ENCODE data around the gene BLACAT1. TPM values are rescaled to one million over a fixed set of nuclear protein-coding genes. Genes with fewer than 3 reads are reported as not detected.

The BLACAT1 gene
- total RNA-seq, 2 donors from 2014 or later = 6.8 TPM; not detected in 1

- TF ChIP-seq POLR2A (IDR thresholded peaks at IDR 0.05) = no peak
- no peak for TF ChIP-seq CTCF (IDR thresholded peaks at IDR 0.05)
- no peak for TF ChIP-seq POLR2AphosphoS5 (IDR thresholded peaks at IDR 0.05)
- H3K36me3 ChIP-seq = no peaks in the 10 kb centered on the region
- H3K27ac ChIP-seq = no peak overlapping the region
- H3K27me3 ChIP-seq (replicated peaks; ENCODE audit: insufficient read depth) = no peaks in the 10 kb centered on the region
- H3K9me3 ChIP-seq = no peaks in the 10 kb centered on the region
- no peak overlapping the region for H3K4me3 ChIP-seq
- 81% methylated on average over 6 of the region's 6 CpGs for WGBS
- intact Hi-C loops (cut with DNase I) = no loop called here
- H3K4me1 ChIP-seq (replicated peaks) = no peaks in the 10 kb centered on the region
- DNase-seq (ENCODE audit: low spot score) = no peak
Measured at GRCh38 chr1:205470131-205470530, 14.3 kb upstream of the BLACAT1 start.

GRCh38 chr1:205466595-205467220 is 10.9 kb upstream of the BLACAT1 start:
- DNase-seq (ENCODE audit: low spot score) = no peak
- intact Hi-C loops (cut with DNase I) = no loop called here
- H3K4me3 ChIP-seq = no peak overlapping the region
- H3K27ac ChIP-seq = no peak overlapping the region
- H3K4me1 ChIP-seq (replicated peaks) = no peaks in the 10 kb centered on the region
- H3K36me3 ChIP-seq = no peaks in the 10 kb centered on the region
- no peaks in the 10 kb centered on the region for H3K27me3 ChIP-seq (replicated peaks; ENCODE audit: insufficient read depth)
- H3K9me3 ChIP-seq = no peaks in the 10 kb centered on the region
- TF ChIP-seq POLR2A (IDR thresholded peaks at IDR 0.05) = no peak
- TF ChIP-seq POLR2AphosphoS5 (IDR thresholded peaks at IDR 0.05) = no peak
- no peak for TF ChIP-seq CTCF (IDR thresholded peaks at IDR 0.05)
- WGBS = 24% methylated on average over 7 of the region's 7 CpGs

GRCh38 chr1:205465392-205465791 is 9.5 kb upstream of the BLACAT1 start:
- no peaks in the 10 kb centered on the region for H3K36me3 ChIP-seq
- no peak overlapping the region for H3K4me3 ChIP-seq
- WGBS = 48% methylated on average over 2 of the region's 2 CpGs
- no peaks in the 10 kb centered on the region for H3K9me3 ChIP-seq
- no peaks in the 10 kb centered on the region for H3K4me1 ChIP-seq (replicated peaks)
- H3K27ac ChIP-seq = no peak overlapping the region
- TF ChIP-seq POLR2A (IDR thresholded peaks at IDR 0.05) (no peak), CTCF (IDR thresholded peaks at IDR 0.05) (no peak), POLR2AphosphoS5 (IDR thresholded peaks at IDR 0.05) (no peak)
- H3K27me3 ChIP-seq (replicated peaks; ENCODE audit: insufficient read depth) = no peaks in the 10 kb centered on the region
- intact Hi-C loops (cut with DNase I) = no loop called here
- DNase-seq (ENCODE audit: low spot score) = no peak

GRCh38 chr1:205458777-205459566 is 3.1 kb upstream of the BLACAT1 start:
- Histone ChIP-seq H3K36me3 (no peaks in the 10 kb centered on the region), H3K4me3 (no peak overlapping the region), H3K4me1 (replicated peaks) (peaks cover 8% of the 10 kb centered on the region), H3K27ac (no peak overlapping the region), H3K9me3 (no peaks in the 10 kb centered on the region), H3K27me3 (replicated peaks; ENCODE audit: insufficient read depth) (peaks cover 29% of the 10 kb centered on the region)
- TF ChIP-seq POLR2A (IDR thresholded peaks at IDR 0.05) (no peak), CTCF (IDR thresholded peaks at IDR 0.05) (no peak), POLR2AphosphoS5 (IDR thresholded peaks at IDR 0.05) (no peak)
- WGBS = 31% methylated on average over 6 of the region's 6 CpGs
- intact Hi-C loops (cut with DNase I) = no loop called here
- DNase-seq (ENCODE audit: low spot score) = no peak

All from prostate gland (tissue), 2 donors.